HepG2 (cell line): ENCODE measurements around the gene MYL11. TPM values are rescaled to one million over a fixed set of nuclear protein-coding genes. Genes with fewer than 3 reads are reported as not detected.
A peak's percentile ranks its signal among the peaks of the same experiment; 100 is the strongest.

Experiments
- BRD4 ChIP-seq: sonication (generic); formaldehyde crosslinking; IDR thresholded peaks from 2 replicates; pipeline ENCODE4 v1.4.0; 2020; ENCODE audit warnings: missing genetic modification reagents
- ELF3 ChIP-seq: IDR thresholded peaks from 2 replicates; pipeline ENCODE4 v1.6.1; 2016; ENCODE audit warnings: missing genetic modification reagents, missing compliant biosample characterization
- EP300 ChIP-seq, 3 experiments: sonication (generic) in 1 of 3; formaldehyde crosslinking in 1 of 3; IDR thresholded peaks; 2 replicates each; pipeline versions ENCODE4 v1.5.1 to v1.6.1; 2011 to 2020; ENCODE audit warnings: low read depth in 2 of 3, low read length in 2 of 3, borderline replicate concordance in 1 of 3, improper control_type of control experiment in 1 of 3, mild to moderate bottlenecking in 1 of 3, missing genetic modification reagents in 1 of 3, moderate library complexity in 1 of 3
- ERF ChIP-seq: IDR thresholded peaks from 2 replicates; pipeline ENCODE4 v1.6.1; 2018; ENCODE audit warnings: missing biosample characterization, missing genetic modification reagents
- KDM6A ChIP-seq: IDR thresholded peaks from 2 replicates; pipeline ENCODE4 v1.6.1; 2016; ENCODE audit warnings: low read depth
- MAZ ChIP-seq, 2 experiments: sonication (generic) in 1 of 2; formaldehyde crosslinking in 1 of 2; IDR thresholded peaks; 2 replicates each; pipeline versions ENCODE4 v1.5.0 to v1.6.1; 2012 to 2020; ENCODE audit warnings: low read depth in 2 of 2, mild to moderate bottlenecking in 2 of 2, borderline replicate concordance in 1 of 2, improper control_type of control experiment in 1 of 2, low read length in 1 of 2, missing genetic modification reagents in 1 of 2, moderate library complexity in 1 of 2
- NFKB2 ChIP-seq: sonication (generic); formaldehyde crosslinking; IDR thresholded peaks from 2 replicates; pipeline ENCODE4 v1.4.0; 2020; ENCODE audit warnings: missing genetic modification reagents, borderline replicate concordance
- PPARG ChIP-seq: conservative IDR thresholded peaks from 2 replicates; pipeline ENCODE4 v1.6.1; 2016; ENCODE audit warnings: missing biosample characterization, missing genetic modification reagents
- SP4 ChIP-seq: sonication (generic); formaldehyde crosslinking; IDR thresholded peaks from 2 replicates; pipeline ENCODE4 v1.8.1; 2023; ENCODE audit warnings: mild to moderate bottlenecking, missing genetic modification reagents
- TBX2 ChIP-seq: sonication (generic); formaldehyde crosslinking; IDR thresholded peaks from 2 replicates; pipeline ENCODE4 v1.5.0; 2020; ENCODE audit warnings: missing genetic modification reagents, mild to moderate bottlenecking, borderline replicate concordance
- ZNF12 ChIP-seq: sonication (generic); formaldehyde crosslinking; IDR thresholded peaks from 2 replicates; pipeline ENCODE4 v1.5.0; 2020; ENCODE audit warnings: missing genetic modification reagents
- ZNF333 ChIP-seq: sonication (generic); formaldehyde crosslinking; IDR thresholded peaks from 2 replicates; pipeline ENCODE4 v1.4.0; 2020; ENCODE audit warnings: mild to moderate bottlenecking, missing genetic modification reagents, borderline replicate concordance
- ZNF556 ChIP-seq: sonication (generic); formaldehyde crosslinking; IDR thresholded peaks from 2 replicates; pipeline ENCODE4 v1.4.0; 2020; ENCODE audit warnings: mild to moderate bottlenecking, missing genetic modification reagents, borderline replicate concordance
- ZNF768 ChIP-seq: sonication (generic); formaldehyde crosslinking; IDR thresholded peaks from 2 replicates; pipeline ENCODE4 v1.4.0; 2020; ENCODE audit warnings: missing genetic modification reagents
- ZNF83 ChIP-seq: sonication (generic); formaldehyde crosslinking; IDR thresholded peaks from 2 replicates; pipeline ENCODE4 v1.4.0; 2020; ENCODE audit warnings: missing genetic modification reagents, mild to moderate bottlenecking, borderline replicate concordance
- polyA plus RNA-seq, 8 experiments: library from polyadenylated mRNA; depleted of rRNA in 3 of 8; stranded (reverse) in 7 of 8; unstranded in 1 of 8; fragments of >200 nt; fragmentation: Illumina TruSeq in 4 of 8; extraction: Trizol in 4 of 8; gene quantifications; 2 replicates each; pipeline versions ENCODE4 v1.2.1 to v1.2.3, GENCODE V29; 2011 to 2016; ENCODE audit warnings: low read depth in 4 of 8, missing spikeins in 1 of 8, mixed read lengths in 1 of 8; ENCODE audit not compliant: insufficient read depth in 1 of 8
- total RNA-seq, 5 experiments: library from RNA; depleted of rRNA; stranded (reverse); fragments of >200 nt; fragmentation: Illumina TruSeq; extraction: Trizol; gene quantifications; 2 replicates each; pipeline ENCODE4 v1.2.3, GENCODE V29; 2016; ENCODE audit warnings: low read depth in 1 of 5
- TF ChIP-seq, protein P1 (sequence below): sonication (generic); formaldehyde crosslinking; IDR thresholded peaks from 2 replicates; pipeline ENCODE4 v1.5.0; 2020; ENCODE audit warnings: mild to moderate bottlenecking, missing genetic modification reagents, borderline replicate concordance
- TF ChIP-seq, protein P2 (sequence below): sonication (generic); formaldehyde crosslinking; IDR thresholded peaks from 2 replicates; pipeline ENCODE4 v1.8.0; 2022; ENCODE audit warnings: missing genetic modification reagents, mild to moderate bottlenecking, borderline replicate concordance
- TF ChIP-seq, protein P3 (sequence below): sonication (generic); formaldehyde crosslinking; IDR thresholded peaks from 2 replicates; pipeline ENCODE4 v1.5.1; 2020; ENCODE audit warnings: mild to moderate bottlenecking, missing genetic modification reagents

Gene MYL11
- total and polyA plus RNA-seq, 2 of the 13 experiments (the other 11 are each of a cell fraction or from before 2014, with no cell fraction given): not detected

DNA sequence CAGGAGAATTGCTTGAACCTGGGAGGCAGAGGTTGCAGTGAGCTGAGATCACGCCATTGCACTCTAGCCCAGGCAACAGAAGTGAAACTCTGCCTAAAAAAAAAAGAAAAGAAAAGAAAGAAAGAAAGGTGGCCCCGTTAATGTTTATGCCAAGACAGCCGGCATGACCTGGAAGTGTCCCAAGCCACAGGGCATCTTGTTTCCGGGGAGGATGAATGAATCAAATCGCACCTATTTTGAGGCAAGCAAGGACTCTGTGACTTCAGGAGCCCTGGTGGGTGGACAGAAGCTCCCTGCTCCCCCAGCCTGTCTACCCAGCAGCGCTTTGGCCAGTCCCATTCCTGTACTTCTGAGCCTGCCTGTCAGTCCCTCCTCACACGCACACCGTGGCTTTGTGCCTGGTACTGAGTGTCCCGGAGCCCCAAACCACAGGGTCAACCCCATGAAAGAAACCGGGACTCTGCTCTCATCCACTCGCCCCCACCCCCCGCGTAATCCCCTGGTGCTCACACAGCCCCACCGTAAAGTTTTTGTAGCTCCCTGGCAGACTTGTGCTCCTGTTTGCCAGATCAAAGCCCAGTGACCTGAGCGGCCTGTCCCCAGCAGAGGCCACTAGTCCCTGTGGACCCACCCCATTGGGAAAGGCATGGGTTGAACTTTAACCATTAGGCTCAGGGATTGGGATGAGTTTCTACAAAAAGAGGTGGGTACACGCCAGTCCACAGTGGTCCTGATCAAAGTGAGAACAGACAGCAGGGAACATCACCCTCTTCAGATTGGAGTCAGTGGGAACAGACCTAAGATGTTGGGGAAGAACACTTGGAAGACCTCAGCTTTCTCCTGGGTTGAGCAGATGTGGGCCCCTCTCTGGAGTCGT lies 38.8 kb upstream of the MYL11 start (continued):
- TF ChIP-seq ZNF12 (CRISPR knock-in tag) (no peak; the same call in 1 of the 2 replicates), ZNF333 (CRISPR knock-in tag) (0 out of 2 replicates have a peak, but pooled peaks have one; percentile 8), EP300 (IDR thresholded peaks at IDR 0.05; ENCODE audit: low read depth in 2 of 2, low read length in 2 of 2) (peak; percentile 71 to 73; a peak in 3 of 4 replicates), EP300 (CRISPR knock-in tag; IDR thresholded peaks at IDR 0.05; ENCODE audit: borderline replicate concordance) (peak; percentile 48; the same call in 1 of the 2 replicates), ELF3 (CRISPR knock-in tag) (peak; percentile 71; the same call in 1 of the 2 replicates), TBX2 (CRISPR knock-in tag) (peak; percentile 29; the same call in 1 of the 2 replicates), KDM6A (CRISPR knock-in tag) (peak; percentile 89), BRD4 (CRISPR knock-in tag) (peak; percentile 79), SP4 (CRISPR knock-in tag) (peak; percentile 65; the same call in 1 of the 2 replicates), PPARG (peak; percentile 50), MAZ (IDR thresholded peaks at IDR 0.05; ENCODE audit: borderline replicate concordance, low read depth, low read length) (peak; percentile 61; the same call in 1 of the 2 replicates), MAZ (CRISPR knock-in tag; IDR thresholded peaks at IDR 0.05; ENCODE audit: low read depth) (peak; percentile 47; the same call in 1 of the 2 replicates), ZNF83 (CRISPR knock-in tag) (peak; percentile 71; the same call in 1 of the 2 replicates), ERF (CRISPR knock-in tag) (peak; percentile 56; the same call in 1 of the 2 replicates), ZNF556 (CRISPR knock-in tag) (peak; percentile 69; the same call in 1 of the 2 replicates), NFKB2 (CRISPR knock-in tag) (peak; percentile 75; the same call in 1 of the 2 replicates), ZNF768 (CRISPR knock-in tag) (no peak)
- TF ChIP-seq, protein P1, sequence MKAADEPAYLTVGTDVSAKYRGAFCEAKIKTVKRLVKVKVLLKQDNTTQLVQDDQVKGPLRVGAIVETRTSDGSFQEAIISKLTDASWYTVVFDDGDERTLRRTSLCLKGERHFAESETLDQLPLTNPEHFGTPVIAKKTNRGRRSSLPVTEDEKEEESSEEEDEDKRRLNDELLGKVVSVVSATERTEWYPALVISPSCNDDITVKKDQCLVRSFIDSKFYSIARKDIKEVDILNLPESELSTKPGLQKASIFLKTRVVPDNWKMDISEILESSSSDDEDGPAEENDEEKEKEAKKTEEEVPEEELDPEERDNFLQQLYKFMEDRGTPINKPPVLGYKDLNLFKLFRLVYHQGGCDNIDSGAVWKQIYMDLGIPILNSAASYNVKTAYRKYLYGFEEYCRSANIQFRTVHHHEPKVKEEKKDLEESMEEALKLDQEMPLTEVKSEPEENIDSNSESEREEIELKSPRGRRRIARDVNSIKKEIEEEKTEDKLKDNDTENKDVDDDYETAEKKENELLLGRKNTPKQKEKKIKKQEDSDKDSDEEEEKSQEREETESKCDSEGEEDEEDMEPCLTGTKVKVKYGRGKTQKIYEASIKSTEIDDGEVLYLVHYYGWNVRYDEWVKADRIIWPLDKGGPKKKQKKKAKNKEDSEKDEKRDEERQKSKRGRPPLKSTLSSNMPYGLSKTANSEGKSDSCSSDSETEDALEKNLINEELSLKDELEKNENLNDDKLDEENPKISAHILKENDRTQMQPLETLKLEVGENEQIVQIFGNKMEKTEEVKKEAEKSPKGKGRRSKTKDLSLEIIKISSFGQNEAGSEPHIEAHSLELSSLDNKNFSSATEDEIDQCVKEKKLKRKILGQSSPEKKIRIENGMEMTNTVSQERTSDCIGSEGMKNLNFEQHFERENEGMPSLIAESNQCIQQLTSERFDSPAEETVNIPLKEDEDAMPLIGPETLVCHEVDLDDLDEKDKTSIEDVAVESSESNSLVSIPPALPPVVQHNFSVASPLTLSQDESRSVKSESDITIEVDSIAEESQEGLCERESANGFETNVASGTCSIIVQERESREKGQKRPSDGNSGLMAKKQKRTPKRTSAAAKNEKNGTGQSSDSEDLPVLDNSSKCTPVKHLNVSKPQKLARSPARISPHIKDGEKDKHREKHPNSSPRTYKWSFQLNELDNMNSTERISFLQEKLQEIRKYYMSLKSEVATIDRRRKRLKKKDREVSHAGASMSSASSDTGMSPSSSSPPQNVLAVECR (CRISPR knock-in tag): peak; percentile 59; the same call in 1 of the 2 replicates
- TF ChIP-seq, protein P2, sequence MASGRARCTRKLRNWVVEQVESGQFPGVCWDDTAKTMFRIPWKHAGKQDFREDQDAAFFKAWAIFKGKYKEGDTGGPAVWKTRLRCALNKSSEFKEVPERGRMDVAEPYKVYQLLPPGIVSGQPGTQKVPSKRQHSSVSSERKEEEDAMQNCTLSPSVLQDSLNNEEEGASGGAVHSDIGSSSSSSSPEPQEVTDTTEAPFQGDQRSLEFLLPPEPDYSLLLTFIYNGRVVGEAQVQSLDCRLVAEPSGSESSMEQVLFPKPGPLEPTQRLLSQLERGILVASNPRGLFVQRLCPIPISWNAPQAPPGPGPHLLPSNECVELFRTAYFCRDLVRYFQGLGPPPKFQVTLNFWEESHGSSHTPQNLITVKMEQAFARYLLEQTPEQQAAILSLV (CRISPR knock-in tag): 0 out of 2 replicates have a peak, but pooled peaks have one; percentile 15
- TF ChIP-seq, protein P3, sequence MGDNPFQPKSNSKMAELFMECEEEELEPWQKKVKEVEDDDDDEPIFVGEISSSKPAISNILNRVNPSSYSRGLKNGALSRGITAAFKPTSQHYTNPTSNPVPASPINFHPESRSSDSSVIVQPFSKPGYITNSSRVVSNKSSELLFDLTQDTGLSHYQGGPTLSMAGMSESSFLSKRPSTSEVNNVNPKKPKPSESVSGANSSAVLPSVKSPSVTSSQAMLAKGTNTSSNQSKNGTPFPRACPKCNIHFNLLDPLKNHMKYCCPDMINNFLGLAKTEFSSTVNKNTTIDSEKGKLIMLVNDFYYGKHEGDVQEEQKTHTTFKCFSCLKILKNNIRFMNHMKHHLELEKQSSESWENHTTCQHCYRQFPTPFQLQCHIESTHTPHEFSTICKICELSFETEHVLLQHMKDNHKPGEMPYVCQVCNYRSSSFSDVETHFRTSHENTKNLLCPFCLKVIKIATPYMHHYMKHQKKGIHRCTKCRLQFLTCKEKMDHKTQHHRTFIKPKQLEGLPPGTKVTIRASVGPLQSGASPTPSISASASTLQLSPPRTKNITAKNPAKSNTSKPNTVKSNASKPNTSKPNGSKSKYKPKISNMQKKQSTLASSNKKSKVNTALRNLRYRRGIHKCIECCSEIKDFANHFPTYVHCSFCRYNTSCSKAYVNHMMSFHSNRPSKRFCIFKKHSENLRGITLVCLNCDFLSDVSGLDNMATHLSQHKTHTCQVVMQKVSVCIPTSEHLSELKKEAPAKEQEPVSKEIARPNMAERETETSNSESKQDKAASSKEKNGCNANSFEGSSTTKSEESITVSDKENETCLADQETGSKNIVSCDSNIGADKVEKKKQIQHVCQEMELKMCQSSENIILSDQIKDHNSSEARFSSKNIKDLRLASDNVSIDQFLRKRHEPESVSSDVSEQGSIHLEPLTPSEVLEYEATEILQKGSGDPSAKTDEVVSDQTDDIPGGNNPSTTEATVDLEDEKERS (CRISPR knock-in tag): 0 out of 2 replicates have a peak, but pooled peaks have one; percentile 14
